Suprapubic skin (tissue), 3 donors: ENCODE measurements around the gene OSM.

Experiments
- CTCF ChIP-seq, 2 donors: fragments of 200-600 bp in 1 of 2; fragments of 450-650 bp in 1 of 2; sonication (generic) in 1 of 2; IDR thresholded peaks; one replicate each; pipeline ENCODE4 v1.5.1; 2016 to 2019; ENCODE audit warnings: antibody characterized with exemption in 2 of 2, mild to moderate bottlenecking in 1 of 2, moderate library complexity in 1 of 2
- POLR2A ChIP-seq, 2 donors: fragments of 450-650 bp; IDR thresholded peaks; one replicate each; pipeline ENCODE4 v1.6.1; 2017; ENCODE audit warnings: antibody characterized with exemption in 2 of 2, mild to moderate bottlenecking in 2 of 2, moderate library complexity in 2 of 2

- no peak for TF ChIP-seq CTCF (IDR thresholded peaks at IDR 0.05)
- no peak for TF ChIP-seq POLR2A (IDR thresholded peaks at IDR 0.05)
Observed at GRCh38 chr22:30254314-30254713, 12.3 kb downstream of the OSM start.
